NCI-H526 (cell line): Measurements from ENCODE around the gene TCEAL5.
"Not testable (repeated sequence)": the region's sequence is repeated elsewhere in the genome, so short reads cannot be mapped to it uniquely, and the experiment has no call there.

Experiments
- DNase-seq, 2 experiments: peaks; one replicate each; lab custom pipeline; 2025; lab: John Stamatoyannopoulos, UW

TCEAL5 gene

GRCh38 chrX:103234869-103235268 is 41.7 kb downstream of the TCEAL5 start:
- DNase-seq: no peak

- DNase-seq: no peak
These were observed 43.3 kb downstream of the TCEAL5 start for GRCh38 chrX:103233263-103233662.

- not testable (repeated sequence) for DNase-seq
These were observed 50.6 kb downstream of the TCEAL5 start for GRCh38 chrX:103225918-103226317.
